Thyroid gland (tissue), 4 donors: Measurements from ENCODE around the gene FAM50B. TPM values are rescaled to one million over a fixed set of nuclear protein-coding genes. Genes with fewer than 3 reads are reported as not detected.

Experiments
- DNase-seq, 2 donors: peaks; one replicate each; pipeline ENCODE4 v3.0.0-alpha.2; 2019
- H3K27ac ChIP-seq, 3 donors: fragments of 200-600 bp; sonication (generic); 1 replicate in 2 of 3; 2 replicates in 1 of 3; pipeline ENCODE4 v1.5.1; 2016 to 2019; ENCODE audit warnings: mild to moderate bottlenecking in 1 of 3, moderate library complexity in 1 of 3
- H3K27me3 ChIP-seq: fragments of 200-600 bp; sonication (generic); one replicate; pipeline ENCODE4 v1.5.1; 2019
- H3K36me3 ChIP-seq, 2 donors: fragments of 200-600 bp; sonication (generic); one replicate each; pipeline ENCODE4 v1.5.1; 2016 to 2019
- H3K4me1 ChIP-seq, 2 donors: fragments of 200-600 bp; sonication (generic); one replicate each; pipeline ENCODE4 v1.5.1; 2017 to 2019
- H3K4me3 ChIP-seq, 3 donors: fragments of 200-600 bp; sonication (generic); replicated peaks in 1 of 3; 1 replicate in 2 of 3; 2 replicates in 1 of 3; pipeline ENCODE4 v1.5.1; 2016; ENCODE audit warnings: mild to moderate bottlenecking in 1 of 3
- H3K9me3 ChIP-seq: fragments of 200-600 bp; sonication (generic); one replicate; pipeline ENCODE4 v1.5.1; 2017
- POLR2A ChIP-seq, 2 donors: fragments of 450-650 bp; IDR thresholded peaks; one replicate each; pipeline ENCODE4 v1.6.1; 2017; ENCODE audit warnings: antibody characterized with exemption in 2 of 2, mild to moderate bottlenecking in 2 of 2, moderate library complexity in 1 of 2
- whole genome bisulfite sequencing, 2 donors: methylation state at CpG; one replicate each; pipeline ENCODE4 v1.1.5; 2017; 5-methylcytosine and 5-hydroxymethylcytosine counted together
- intact Hi-C: fragments of 100-400 bp; cut with DNase I; formaldehyde crosslinking; loops from one replicate; pipeline ENCODE4 v1.15.1; 2023
- total RNA-seq, 4 donors: library from RNA; depleted of rRNA; stranded (reverse); fragments of >200 nt; gene quantifications; one replicate each; pipeline ENCODE4 v1.2.3, GENCODE V29; 2016
- TF ChIP-seq, protein P1 (sequence below), 6 experiments: fragments of 200-600 bp in 3 of 6; fragments of 450-650 bp in 3 of 6; sonication (generic) in 3 of 6; IDR thresholded peaks; one replicate each; pipeline ENCODE4 v1.5.1; 2016 to 2019; ENCODE audit warnings: antibody characterized with exemption in 6 of 6, mild to moderate bottlenecking in 2 of 6, inconsistent platforms in 1 of 6, moderate library complexity in 1 of 6

The FAM50B gene
- total RNA-seq, 4 donors from 2014 or later, result 18.4 to 40.9 (median 20.3) TPM

GRCh38 chr6:3838992-3839867 is 9.9 kb upstream of the FAM50B start:
- no peaks in the 10 kb centered on the region for H3K36me3 ChIP-seq
- no peaks in the 10 kb centered on the region for H3K9me3 ChIP-seq
- intact Hi-C loops, result loop anchor here (5.0 kb wide), 1 partner anchor 92 kb away; no protein-coding TSS in a partner anchor
- no peak overlapping the region for H3K27ac ChIP-seq
- H3K4me1 ChIP-seq, result no peaks in the 10 kb centered on the region
- TF ChIP-seq POLR2A (IDR thresholded peaks at IDR 0.05), result no peak
- TF ChIP-seq, protein P1, sequence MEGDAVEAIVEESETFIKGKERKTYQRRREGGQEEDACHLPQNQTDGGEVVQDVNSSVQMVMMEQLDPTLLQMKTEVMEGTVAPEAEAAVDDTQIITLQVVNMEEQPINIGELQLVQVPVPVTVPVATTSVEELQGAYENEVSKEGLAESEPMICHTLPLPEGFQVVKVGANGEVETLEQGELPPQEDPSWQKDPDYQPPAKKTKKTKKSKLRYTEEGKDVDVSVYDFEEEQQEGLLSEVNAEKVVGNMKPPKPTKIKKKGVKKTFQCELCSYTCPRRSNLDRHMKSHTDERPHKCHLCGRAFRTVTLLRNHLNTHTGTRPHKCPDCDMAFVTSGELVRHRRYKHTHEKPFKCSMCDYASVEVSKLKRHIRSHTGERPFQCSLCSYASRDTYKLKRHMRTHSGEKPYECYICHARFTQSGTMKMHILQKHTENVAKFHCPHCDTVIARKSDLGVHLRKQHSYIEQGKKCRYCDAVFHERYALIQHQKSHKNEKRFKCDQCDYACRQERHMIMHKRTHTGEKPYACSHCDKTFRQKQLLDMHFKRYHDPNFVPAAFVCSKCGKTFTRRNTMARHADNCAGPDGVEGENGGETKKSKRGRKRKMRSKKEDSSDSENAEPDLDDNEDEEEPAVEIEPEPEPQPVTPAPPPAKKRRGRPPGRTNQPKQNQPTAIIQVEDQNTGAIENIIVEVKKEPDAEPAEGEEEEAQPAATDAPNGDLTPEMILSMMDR (IDR thresholded peaks at IDR 0.05), result no peak
- no peak overlapping the region for H3K4me3 ChIP-seq
- H3K27me3 ChIP-seq, result no peaks in the 10 kb centered on the region
- WGBS, 2 donors, result 80 to 86% methylated on average over 8 of the region's 8 CpGs
- peak in 1 of 2 donors; percentile 52 for DNase-seq

GRCh38 chr6:3841066-3841454 is 8.1 kb upstream of the FAM50B start:
- TF ChIP-seq, protein P1 (IDR thresholded peaks at IDR 0.05), result no peak
- TF ChIP-seq POLR2A (IDR thresholded peaks at IDR 0.05), result no peak
- Histone ChIP-seq H3K27ac (no peak overlapping the region), H3K4me3 (no peak overlapping the region), H3K27me3 (no peaks in the 10 kb centered on the region), H3K36me3 (no peaks in the 10 kb centered on the region), H3K4me1 (no peaks in the 10 kb centered on the region), H3K9me3 (no peaks in the 10 kb centered on the region)
- DNase-seq, result no peak
- intact Hi-C loops, result no loop called here
- 94 to 97% methylated on average over 6 of the region's 6 CpGs for WGBS, 2 donors

DNA sequence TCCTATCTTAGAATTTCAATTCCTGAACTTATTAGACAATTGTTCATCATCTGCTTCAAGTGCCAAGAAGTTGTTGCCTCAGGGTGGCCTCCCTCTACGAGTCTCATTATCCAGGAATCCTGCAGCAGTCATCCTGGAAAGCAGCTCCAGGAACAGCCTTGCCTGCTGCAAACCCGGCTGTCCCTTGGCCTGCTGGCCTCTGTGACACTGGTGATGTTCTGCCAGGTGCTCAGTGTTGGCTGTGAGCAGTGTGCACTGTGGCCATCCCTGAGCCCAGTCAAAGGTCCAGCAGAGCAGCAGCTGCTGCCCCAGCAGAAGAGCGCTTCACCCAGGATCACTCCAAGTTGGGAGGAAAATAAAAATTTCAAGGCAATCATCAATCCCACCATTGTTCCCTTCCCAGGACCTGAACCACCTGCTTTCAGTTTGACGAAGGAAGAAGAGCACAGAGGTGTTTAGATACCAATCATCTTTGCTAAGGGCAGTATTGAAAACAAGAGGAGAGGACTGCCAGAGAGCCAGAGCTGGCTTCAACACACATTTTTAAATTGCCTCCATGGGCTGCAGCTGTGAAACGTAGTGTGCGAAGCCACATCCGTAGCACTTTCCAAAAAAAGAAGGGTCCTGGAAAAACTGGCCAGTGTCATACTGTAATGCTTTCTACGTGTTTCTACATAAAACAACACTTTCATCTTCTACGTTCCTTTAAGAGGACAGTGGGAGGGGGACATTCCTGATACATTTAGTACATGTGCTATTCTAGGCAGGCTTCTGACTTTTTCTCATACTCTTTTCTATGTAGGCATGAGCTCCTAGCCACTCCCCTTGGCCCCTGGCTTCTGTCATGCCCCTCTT is 7.2 kb upstream of the FAM50B start:
- Histone ChIP-seq H3K4me1 (no peaks in the 10 kb centered on the region), H3K27me3 (no peaks in the 10 kb centered on the region), H3K27ac (no peak overlapping the region), H3K36me3 (no peaks in the 10 kb centered on the region), H3K4me3 (no peak overlapping the region), H3K9me3 (no peaks in the 10 kb centered on the region)
- intact Hi-C loops, result no loop called here
- no peak for TF ChIP-seq POLR2A (IDR thresholded peaks at IDR 0.05)
- TF ChIP-seq, protein P1 (IDR thresholded peaks at IDR 0.05), result no peak
- DNase-seq, result peak in 1 of 2 donors; percentile 15
- 69 to 72% methylated on average over 8 of the region's 9 CpGs for WGBS, 2 donors

DNA sequence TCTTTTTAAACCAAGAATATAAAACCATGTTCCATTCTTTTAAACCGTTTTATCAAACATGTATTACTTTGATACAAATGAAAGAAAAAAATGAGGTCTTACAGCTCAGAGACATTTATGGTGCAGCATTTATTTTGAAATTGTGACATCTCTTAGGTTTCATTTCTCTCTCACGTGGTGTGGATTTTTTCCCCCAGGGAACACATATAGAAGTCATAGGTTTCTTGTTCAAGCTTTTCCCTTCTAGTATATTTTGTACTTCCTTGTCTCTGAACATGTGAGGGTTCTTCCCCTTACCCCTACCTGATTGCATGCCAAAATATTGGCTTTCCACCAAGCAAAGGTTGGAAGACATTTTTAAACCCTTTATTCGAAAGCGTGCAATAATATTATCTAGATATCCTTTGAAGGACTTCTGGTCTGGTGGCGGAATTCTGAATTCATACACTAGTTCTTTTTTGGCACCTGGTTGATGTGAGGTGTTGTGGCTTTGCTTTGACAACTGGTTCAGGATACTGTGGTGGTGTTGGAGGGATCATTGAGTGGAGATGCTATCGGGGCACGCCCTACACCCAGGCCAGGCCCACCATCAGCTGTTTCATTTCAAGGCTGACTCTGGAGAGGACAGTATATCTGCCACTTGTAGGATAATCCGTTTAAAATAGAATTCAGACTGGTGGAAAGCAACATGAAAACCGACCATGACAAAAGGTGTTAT is 5.6 kb upstream of the FAM50B start:
- no peaks in the 10 kb centered on the region for H3K36me3 ChIP-seq
- H3K27me3 ChIP-seq, result no peaks in the 10 kb centered on the region
- H3K4me1 ChIP-seq, result no peaks in the 10 kb centered on the region
- DNase-seq, result no peak
- no peaks in the 10 kb centered on the region for H3K9me3 ChIP-seq
- 76 to 90% methylated on average over 9 of the region's 9 CpGs for WGBS, 2 donors
- no peak overlapping the region for H3K27ac ChIP-seq
- H3K4me3 ChIP-seq, result no peak overlapping the region
- intact Hi-C loops, result no loop called here
- no peak for TF ChIP-seq POLR2A (IDR thresholded peaks at IDR 0.05)
- TF ChIP-seq, protein P1 (IDR thresholded peaks at IDR 0.05), result no peak
